Cerebellar cortex (tissue), 1 donor: ENCODE data around the gene RANBP1.
"Not testable (repeated sequence)": the region's sequence is repeated elsewhere in the genome, so short reads cannot be mapped to it uniquely, and the experiment has no call there.

Source experiments
- DNase-seq: peaks from one replicate; pipeline ENCODE4 v3.0.0-alpha.2; 2015; ENCODE audit warnings: low spot score

RANBP1 gene

DNA sequence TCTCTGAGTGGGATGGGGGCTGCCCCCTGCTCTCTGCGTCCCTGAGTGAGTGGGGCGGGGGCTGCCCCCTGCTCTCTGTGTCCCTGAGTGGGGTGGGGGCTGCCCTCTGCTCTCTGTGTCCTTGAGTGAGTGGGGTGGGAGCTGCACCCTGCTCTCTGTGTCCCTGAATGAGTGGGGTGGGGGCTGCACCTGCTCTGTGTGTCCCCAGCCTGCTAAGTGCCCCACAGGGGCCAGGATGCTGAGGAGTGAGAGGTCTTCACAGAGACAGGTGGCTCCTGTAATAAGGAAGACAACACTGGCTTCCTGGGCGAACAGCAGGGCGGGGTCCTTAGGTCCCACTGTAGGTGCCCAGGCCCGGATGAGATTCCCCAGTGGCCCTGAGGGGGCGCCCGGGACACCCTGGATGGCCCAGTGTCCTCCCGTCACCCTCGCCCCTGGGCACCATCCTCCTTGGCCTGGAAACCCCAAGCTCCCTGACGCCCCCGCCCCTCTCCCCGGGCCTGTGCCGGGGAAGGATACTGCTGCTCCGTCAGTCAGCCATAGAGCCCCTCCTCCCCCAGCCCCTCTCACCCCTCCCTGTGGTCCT, 38.8 kb downstream of the RANBP1 start:
- DNase-seq = no peak

DNA sequence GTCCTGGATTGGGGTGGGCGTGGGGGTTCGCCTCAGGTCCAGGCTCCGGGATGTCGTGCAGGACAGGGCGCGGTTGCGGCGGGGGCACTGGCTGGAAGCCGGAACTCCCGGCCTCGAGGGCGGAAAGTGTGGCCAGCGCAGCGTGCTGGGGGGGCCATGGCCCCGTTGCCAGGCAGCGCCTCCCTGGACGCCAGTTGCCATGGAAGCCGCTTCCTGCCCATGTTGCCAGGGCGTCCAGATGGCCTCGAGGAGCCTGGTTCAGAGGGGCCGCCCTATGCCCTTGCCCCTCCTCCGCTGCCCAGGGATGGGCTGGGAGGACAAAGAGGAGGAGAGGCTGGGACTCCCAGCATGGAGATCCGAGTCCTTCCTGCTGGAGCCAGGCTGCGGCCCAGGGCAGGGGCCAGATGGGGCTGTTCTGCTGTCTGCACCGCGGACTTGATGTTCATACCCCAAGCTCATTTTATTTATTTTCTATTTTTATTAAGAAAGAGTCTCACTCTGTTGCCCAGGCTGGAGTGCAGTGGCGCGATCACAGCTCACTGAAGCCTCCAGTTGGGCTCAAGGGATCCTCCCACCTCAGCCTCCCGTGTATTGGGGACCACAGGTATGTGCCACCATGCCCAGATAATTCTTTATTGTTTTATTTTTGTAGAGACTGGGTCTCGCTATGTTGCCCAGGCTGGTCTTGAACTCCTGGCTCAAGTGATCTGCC, 39.6 kb downstream of the RANBP1 start:
- DNase-seq = peak; percentile 83

GRCh38 chr22:20156042-20156389, 40.1 kb downstream of the RANBP1 start:
- DNase-seq = no peak

DNA sequence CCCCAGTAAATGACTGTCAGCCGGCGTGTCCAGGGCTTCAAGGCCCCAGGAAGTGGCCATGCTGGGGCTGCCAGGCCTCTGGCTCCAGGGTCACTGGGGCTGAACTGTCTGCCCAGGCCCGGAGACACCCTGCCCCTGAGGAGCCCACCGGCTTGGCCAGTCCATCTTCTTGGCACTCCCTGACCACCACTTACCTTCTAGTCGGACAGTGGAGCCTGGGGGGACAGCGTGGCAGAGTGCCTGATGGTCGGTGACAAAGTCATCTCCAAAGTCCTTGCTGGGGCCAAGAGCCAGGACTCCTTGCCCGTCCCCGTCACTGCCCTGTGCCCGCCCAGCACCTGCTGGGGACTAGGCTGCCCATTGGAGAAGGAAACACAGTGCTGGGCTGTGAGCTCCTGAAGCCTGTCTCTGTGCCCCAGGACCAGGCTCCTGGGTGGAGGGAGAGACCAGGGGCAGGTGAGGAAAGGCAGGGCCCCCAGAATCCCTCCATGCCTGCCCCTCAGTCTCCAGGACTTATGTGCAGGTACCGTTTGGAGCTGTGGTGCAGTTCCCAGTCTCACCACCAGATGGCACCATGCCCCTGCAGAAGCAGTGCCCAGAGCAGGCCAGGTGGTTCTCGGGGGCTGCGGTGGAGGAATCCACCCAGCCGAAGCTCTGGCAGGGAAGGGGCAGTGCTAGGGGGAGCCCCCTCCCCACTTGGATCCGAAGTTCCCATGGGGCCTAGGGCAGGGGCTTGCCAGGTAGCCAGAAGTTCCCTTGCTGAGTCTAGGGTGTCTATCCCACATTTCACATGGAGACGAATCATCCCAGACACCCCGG, 40.9 kb downstream of the RANBP1 start:
- DNase-seq = peak; percentile 91

DNA sequence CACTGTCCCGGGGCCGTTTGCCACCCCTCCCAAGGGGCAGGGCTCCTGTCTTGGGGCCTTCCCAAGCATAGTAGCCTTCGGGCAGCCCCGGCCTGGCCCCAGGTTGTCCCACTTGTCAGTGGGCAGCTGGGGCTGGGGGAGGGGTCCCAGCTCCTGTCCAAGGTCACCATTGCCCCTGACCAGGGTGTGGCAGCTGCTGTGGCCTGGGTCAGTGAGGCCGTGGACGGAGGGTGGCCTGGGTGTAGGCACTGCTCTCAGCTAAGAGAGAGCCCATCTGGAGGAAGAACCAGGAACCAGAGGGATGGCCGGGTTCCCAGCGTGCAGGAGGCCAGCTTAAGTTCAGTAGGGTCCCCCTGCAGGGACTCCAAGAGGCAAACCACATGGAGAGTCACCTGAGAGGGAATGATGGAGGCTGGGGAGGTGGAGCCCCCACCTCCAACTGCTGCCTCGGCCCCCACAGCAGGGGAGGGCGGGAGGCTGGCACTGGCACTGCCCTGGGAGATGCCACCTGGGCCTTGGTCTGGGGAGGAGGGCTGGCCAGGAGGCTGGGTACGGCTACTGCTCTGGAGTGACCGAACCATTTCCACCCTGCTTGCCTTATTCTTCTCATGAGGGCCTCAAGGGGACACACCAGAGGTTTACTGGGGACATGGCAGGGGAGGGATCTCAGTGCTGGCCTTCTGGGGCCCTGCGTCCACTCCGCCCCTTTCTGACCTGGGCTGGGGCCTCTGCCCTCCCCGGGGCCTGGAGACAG, 41.7 kb downstream of the RANBP1 start:
- no peak for DNase-seq

- no peak for DNase-seq
Observed at GRCh38 chr22:20158391-20159036, 42.6 kb downstream of the RANBP1 start.

DNA sequence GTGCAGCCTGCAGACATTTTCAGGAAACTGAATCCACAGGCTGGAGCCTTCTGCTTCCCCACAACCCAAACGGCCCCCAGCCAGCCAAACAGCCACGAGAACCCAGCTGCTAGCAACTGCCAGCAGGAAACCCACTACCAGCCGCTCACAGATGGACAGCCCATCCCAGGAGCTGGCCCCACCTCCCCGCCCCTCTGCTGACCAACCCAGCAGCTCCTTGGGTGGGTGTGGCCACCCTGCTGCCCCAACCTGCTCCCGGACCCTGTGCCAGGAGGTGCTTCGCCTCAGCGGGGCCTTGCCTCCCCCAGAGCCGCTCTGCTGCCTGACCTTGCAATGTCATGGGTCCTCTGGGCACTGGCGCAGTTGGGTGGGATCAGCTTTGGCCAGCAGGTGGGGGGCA, 43.2 kb downstream of the RANBP1 start:
- no peak for DNase-seq

- not testable (repeated sequence) for DNase-seq
Observed at GRCh38 chr22:20159531-20159930, 43.6 kb downstream of the RANBP1 start.

DNA sequence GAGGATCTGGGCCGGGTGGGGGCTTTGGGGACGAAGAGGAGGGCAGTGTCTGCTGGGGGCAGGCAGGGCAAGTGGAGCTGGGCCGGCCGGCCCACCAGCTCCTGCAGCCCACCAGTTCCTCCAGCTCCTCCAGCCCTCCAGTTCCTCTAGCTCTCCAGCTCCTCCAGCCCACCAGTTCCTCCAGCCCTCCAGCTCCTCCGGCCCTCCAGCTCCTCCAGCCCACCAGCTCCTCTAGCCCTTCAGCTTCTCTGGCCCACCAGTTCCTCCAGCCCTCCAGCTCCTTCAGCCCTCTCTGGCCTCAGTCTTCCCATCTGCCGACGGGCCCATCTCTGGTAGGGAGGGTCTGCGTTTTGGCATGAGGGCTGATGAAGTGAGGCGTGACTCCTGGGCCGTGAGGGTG, 44.1 kb downstream of the RANBP1 start:
- no peak for DNase-seq

DNA sequence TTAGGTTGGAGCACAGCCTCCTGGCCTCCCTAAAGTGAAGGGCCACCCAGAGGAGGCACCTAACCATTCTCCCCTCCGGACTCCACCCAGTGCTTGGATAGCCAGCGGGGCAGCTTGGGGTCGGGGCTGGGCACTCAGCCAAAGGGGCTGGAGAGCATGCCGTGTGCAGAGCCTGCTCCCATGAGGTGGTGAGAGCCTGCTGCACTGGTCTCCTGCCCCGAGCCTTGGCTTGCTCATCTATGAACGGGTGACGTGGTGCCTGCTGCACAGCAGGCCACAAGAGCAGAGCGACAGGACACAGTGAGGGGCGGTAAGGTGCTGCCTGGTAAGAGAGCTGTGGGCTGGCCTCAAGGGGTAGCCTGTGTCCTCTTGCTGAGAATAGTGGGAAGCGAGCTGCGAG, 49.0 kb downstream of the RANBP1 start:
- DNase-seq = no peak

- no peak for DNase-seq
Observed at GRCh38 chr22:20165421-20165820, 49.5 kb downstream of the RANBP1 start.

DNA sequence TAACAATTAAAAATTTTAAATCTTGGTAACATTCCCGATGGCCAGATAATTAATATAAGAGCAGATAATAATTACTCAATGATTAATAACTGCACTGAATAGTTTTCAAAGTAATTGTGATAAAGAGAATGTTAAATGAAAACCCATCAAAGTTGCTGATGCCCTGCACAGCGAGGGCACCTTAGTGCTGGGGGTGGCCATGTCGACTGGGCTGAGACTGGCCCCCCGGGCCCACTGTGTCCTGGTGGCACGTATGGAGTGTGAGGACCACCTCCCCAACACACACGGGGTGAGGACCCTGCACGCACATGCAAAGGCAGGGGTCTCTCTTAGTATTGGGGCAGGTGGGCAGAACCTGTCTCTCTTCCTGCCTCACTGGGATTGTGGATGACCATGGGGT, 50.0 kb downstream of the RANBP1 start:
- DNase-seq = no peak

- DNase-seq = no peak
Observed at GRCh38 chr22:20166703-20167102, 50.8 kb downstream of the RANBP1 start.

GRCh38 chr22:20167643-20168322, 51.9 kb downstream of the RANBP1 start:
- no peak for DNase-seq

DNA sequence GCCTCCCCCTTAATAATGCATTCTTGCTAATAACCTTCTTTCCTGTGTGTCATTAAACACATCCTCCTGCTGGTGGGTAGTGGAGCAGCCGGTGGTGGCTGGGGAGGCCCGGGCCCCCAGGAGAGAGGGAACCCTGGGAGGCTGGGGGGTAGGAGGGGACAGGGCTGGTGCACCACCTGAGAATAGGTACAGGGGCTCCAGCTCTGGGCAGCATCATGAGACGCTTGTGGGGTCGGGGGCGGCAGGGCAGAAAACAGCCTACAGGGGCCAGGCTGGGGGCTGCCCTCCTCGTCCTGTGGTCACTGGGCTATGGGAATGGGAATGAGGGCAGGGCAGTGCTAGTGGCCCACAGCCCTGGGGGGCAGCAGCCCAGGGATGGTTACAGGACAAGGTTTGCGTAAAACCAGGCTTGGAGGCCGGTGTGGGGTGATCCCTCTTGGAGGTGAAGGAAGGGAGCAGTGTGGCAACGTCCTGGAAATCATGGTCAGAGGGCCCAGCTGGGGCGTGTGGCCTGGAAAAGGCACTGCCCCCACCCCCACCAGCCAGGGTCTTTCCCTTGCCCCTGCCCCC, 53.4 kb downstream of the RANBP1 start:
- DNase-seq = no peak

- DNase-seq = no peak
Observed at GRCh38 chr22:20170170-20170569, 54.3 kb downstream of the RANBP1 start.

- no peak for DNase-seq
Observed at GRCh38 chr22:20171288-20172140, 55.6 kb downstream of the RANBP1 start.

GRCh38 chr22:20172141-20172613, 56.3 kb downstream of the RANBP1 start:
- no peak for DNase-seq

GRCh38 chr22:20173246-20173645, 57.3 kb downstream of the RANBP1 start:
- no peak for DNase-seq

DNA sequence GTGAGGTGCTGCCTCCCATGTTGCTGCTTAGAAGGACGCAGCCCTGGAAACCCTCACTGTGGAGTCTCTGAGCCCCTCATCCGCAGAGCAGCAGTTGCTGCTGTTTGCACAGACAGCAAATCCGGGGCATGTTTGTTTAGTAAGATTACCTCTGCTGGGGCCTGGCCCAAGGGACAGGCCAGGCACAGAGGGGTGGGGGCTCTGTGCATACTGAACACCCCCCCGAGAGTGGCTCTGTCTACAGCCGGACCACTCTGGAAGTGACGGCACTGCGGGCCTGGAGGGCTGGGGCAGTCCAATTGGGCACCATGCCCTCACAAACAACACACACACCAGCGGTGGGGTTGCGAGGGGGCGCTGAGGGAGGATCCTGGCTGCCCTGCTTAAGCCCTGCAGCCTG, 57.9 kb downstream of the RANBP1 start:
- DNase-seq = no peak
